Heart left ventricle (tissue), 13 donors: Measurements from ENCODE around the gene YY1.

Source experiments
- CTCF ChIP-seq, 12 donors: fragments of 200-600 bp; sonication (generic) in 4 of 12; IDR thresholded peaks; one replicate each; pipeline versions ENCODE4 v1.5.0 to v1.8.0; 2018 to 2022; ENCODE audit warnings: antibody characterized with exemption in 12 of 12, mild to moderate bottlenecking in 5 of 12
- POLR2A ChIP-seq, 2 donors: fragments of 450-650 bp; IDR thresholded peaks; one replicate each; pipeline ENCODE4 v1.6.1; 2017; ENCODE audit warnings: antibody characterized with exemption in 2 of 2, mild to moderate bottlenecking in 2 of 2, moderate library complexity in 2 of 2
- donor health status: ischemic (EF 13 %, LVEDD 7.1; RV severe dilation, severe dysfunction).
- donor health status: DM: no; HTN: yes; CAD: no.
- donor health status: DM: no; HTN: no; CAD: no.
- donor health status: ischemic (EF 25% LVEDD 6.9; RV normal size, moderate dysfunction).
- donor health status: ischemic (EF 25% LVEDD 5.7; RV mildly dilated, moderate dysfunction).
- donor health status: ischemic (EF 35%, LVEDD 5.7; RV mildly dilated, moderate dysfunction).
- donor health status: nonischemic (EF 11% LVEDD 7.7; RV severe dilation, severe dysfunction).
- donor health status: DM: yes; HTN: yes; CAD: no.
- donor health status: PGD.
- donor health status: ischemic (EF 29% LVEDD 5.4; RV normal size, mild dysfunction).
- donor health status: nonischemic (EF 23%, LVEDD 6.1; RV moderate dilation, normal function).

- no peak for TF ChIP-seq CTCF (IDR thresholded peaks at IDR 0.05)
- no peak for TF ChIP-seq POLR2A (IDR thresholded peaks at IDR 0.05)
These were observed 17.5 kb downstream of the YY1 start for GRCh38 chr14:100256339-100256895.
